Jurkat, Clone E6-1 (cell line): ENCODE results near the gene OS9.

Experiments
- DNase-seq: peaks from one replicate; pipeline ENCODE4 v3.0.0-alpha.2; 2011; ENCODE audit warnings: low read depth, low spot score
- H3K4me3 ChIP-seq: 2 replicates; pipeline ENCODE4 v1.5.1; 2011; ENCODE audit warnings: mild to moderate bottlenecking, low read length, control low read depth, moderate library complexity

Gene OS9

GRCh38 chr12:57744777-57745484 is 51.0 kb downstream of the OS9 start, which contains the start of gene TSPAN31:
TSPAN31 (plus strand) TSS chr12:57745039; CDS start chr12:57745155, 116 bp downstream.
- DNase-seq: no peak
- H3K4me3 ChIP-seq: no peak within 1 kb of the TSS

DNA sequence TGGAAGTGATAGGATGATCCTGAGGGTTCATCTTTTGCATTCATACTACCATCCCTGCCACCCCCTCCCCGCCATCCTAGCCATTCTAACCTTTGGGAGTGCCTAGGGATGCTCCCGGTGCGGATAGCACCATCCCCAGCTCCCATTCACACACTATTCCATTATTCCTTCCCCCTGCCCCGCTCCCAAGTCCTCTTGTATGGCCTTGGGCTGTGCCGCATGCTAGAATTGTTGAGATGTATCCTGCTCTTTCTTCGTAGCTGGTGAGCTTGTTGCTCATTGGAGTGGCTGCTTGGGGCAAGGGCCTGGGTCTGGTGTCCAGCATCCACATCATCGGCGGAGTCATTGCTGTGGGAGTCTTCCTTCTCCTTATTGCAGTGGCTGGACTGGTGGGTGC is 51.6 kb downstream of the OS9 start:
- no peak for DNase-seq
- no peak overlapping the region for H3K4me3 ChIP-seq

DNA sequence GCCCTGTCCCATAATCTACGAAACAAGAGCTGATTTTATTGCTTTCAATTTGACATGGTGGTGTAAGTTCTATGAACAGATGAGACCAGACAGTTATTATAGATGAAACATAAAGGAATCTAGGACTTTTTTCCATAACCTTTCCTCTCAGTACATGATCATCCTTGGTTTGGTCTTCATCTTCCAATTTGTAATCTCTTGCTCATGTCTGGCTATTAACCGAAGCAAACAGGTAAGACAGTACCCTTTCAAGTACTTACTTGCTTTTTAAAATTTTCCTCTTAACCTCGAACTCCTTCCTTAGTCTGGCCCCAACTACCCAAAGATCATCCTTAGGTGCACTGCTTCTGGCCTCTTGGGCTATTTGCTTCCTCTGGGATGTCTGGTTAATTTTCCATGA is 52.1 kb downstream of the OS9 start:
- H3K4me3 ChIP-seq: no peak overlapping the region
- no peak for DNase-seq

GRCh38 chr12:57749061-57749460 is 55.1 kb downstream of the OS9 start:
- DNase-seq: no peak
- H3K4me3 ChIP-seq: no peak overlapping the region

DNA sequence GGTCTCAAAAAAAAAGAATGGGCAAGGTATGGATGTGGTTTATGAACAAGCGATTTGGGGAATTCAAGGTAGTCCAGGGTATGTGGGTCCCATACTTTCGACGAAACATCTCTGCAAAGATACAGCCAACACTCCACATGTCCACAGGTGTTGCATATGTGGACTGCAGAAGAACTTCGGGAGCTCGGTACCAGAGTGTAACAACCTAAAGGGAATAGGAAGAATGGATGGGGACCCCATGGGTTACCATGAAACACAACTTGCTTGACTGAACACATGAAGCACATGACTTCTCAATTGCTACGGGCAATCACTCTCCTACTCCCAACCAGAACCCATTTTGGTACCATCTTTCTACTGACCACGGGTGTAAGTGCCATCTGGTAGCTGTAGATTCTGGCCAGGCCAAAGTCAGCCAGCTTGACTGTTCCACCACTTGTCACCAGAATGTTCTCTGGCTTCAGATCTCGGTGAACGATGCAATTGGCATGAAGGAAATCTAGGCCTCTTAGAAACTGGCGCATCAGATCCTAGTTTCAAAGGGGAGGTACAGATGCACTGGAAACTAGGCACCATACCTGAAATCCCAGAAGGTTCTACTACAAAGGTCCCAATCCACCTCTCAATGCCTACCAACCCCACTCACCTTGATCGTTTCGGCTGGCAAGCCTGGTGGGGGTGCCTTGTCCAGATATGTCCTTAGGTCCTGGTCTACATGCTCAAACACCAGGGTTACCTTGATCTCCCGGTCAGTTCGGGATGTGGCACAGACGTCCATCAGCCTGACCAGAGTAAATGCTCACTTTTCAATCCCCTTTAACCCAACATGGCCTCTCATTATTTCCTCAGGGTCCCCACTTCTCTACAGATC is 56.9 kb downstream of the OS9 start:
- peak overlapping the region; percentile 98 for H3K4me3 ChIP-seq
- no peak for DNase-seq

- H3K4me3 ChIP-seq: peak overlapping the region; percentile 98
- no peak for DNase-seq
Observed at GRCh38 chr12:57751432-57751787, 57.5 kb downstream of the OS9 start.

DNA sequence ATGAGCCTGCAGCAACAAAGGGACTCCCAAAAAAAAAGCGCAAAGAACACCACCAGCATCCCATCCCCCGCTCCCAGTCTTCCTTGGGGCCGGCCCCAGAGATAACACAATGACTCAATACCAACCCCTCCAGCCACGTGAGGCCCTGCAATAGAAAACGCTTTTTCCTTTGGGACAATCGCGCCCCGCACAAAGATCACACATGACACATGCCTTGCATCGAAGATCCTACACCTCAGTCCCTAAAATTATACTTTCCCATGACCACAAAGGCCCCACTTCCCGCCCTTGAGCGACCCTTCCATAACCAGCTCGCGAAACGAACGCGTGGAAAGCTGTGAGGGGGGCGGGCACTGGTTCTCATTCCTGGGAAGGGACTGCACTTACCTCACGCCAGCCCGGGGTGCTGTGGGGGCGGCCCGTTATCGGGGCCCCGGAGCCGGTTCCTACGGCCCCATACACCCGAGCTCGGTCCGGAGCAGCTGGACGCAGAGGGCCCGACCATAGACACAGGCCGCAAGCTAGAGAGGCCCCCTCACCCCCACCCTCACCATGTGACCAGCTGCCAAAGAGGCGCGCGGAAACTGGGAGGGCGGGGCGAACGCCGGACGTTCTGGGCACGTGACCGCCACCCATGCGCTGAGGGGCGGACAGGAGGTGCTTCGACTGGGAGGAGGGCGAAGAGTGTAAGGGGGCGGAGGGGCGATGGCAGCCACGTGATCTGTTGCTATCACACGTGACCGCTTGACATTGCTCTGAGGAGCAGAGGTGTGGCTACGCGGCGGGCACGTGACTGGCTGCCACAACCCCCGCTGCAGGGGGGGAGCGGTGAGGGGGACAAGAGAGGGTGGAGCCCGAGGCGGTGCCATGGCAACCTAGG is 58.1 kb downstream of the OS9 start, which contains the start of gene CDK4:
CDK4 (minus strand) TSS at position 523 of the 880 bp plus-strand sequence. CDS start 593 bp downstream, outside the sequence.
- peak; percentile 99 for DNase-seq
- peak within 1 kb of the TSS; percentile 98 for H3K4me3 ChIP-seq

DNA sequence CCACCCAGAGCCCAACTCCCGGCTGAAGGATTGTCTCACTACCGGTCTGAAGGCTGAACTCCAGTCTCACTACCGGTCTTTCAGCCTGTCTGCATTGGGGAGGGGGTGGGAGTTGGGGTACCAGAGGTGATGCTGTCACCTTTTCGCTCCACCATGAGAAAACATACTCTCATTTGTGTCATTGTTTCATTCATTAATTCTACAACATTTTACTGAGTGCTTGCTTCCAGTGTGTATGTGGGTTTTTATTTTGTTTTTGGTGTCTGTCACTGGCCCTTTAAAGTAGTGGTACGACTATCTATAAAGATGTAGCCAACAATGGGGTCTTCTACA is 58.7 kb downstream of the OS9 start:
- H3K4me3 ChIP-seq: peak overlapping the region; percentile 52
- DNase-seq: no peak

GRCh38 chr12:57753756-57754337 is 59.9 kb downstream of the OS9 start:
- peak overlapping the region; percentile 57 for H3K4me3 ChIP-seq
- DNase-seq: no peak

- peak; percentile 88 for DNase-seq
- H3K4me3 ChIP-seq: peak within 1 kb of the TSS; percentile 57
Observed at GRCh38 chr12:57754411-57755193, 60.7 kb downstream of the OS9 start, which contains the start of gene MARCHF9. MARCHF9 (plus strand) TSS chr12:57755103; CDS start chr12:57755529, 426 bp downstream.

DNA sequence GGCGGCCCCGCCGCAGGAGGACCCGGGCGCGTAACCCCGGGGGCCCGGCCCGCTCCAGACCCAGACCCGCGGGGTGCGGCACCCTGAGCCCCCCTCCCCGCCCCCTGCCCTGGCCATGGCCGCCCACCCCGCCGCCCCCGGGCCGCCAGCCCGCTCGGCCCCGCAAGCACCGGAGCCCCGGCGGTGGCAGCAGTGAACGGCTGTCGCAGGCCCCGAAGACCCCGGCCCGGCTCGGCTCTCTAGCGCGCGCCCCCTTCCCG is 61.2 kb downstream of the OS9 start:
- peak overlapping the region; percentile 57 for H3K4me3 ChIP-seq

GRCh38 chr12:57755454-57756372 is 61.8 kb downstream of the OS9 start:
- peak overlapping the region; percentile 57 for H3K4me3 ChIP-seq
- DNase-seq: no peak

More for the DNA sequence above, 61.2 kb downstream of the OS9 start:
- DNase-seq: no peak

DNA sequence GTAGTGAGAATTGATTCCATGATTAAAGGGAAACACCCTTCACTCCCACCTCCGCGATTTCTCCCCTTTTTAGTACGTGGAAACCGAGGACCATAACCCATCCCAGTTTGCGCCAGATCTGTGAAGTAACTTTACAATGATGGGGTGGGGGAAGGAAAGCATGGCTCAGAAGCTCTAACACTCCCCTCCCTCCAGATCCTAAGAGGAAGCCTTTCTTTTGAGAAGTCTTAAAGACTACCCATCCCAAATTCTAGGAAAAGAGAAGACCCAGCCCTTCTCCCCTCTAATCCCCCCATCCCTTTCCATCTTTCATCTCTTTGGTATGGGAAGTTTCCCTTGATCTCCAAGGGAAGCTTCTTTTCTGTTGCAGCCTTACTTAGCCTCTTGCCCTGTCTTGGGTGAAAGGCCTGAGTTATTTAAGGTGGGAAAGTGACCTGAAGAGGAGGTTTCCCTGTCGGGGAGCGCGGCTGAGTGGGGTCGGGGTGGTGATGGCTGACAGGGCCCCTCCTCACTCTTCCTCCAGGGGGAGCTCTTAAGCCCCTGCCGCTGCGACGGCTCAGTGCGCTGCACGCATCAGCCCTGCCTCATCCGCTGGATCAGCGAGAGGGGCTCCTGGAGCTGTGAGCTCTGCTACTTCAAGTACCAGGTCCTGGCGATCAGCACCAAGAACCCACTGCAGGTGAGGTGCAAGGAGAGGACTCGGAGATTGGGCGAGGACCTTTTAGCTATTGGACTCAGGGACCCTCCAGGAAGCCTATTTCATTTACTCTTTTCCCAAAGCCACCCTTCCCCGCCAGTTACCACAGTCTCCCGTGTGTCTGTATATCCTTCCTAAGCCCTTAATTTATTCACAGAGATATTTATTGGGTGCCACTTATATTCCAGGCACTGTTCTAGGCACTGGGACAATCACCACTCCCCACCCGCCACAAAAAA is 62.7 kb downstream of the OS9 start:
- peak overlapping the region; percentile 57 for H3K4me3 ChIP-seq
- DNase-seq: peak; percentile 51

GRCh38 chr12:57757771-57758170 is 63.8 kb downstream of the OS9 start:
- DNase-seq: no peak

GRCh38 chr12:57758552-57759359 is 64.8 kb downstream of the OS9 start:
- DNase-seq: no peak
- H3K4me3 ChIP-seq: no peak overlapping the region

More at GRCh38 chr12:57757771-57758170, 63.8 kb downstream of the OS9 start:
- H3K4me3 ChIP-seq: no peak overlapping the region
